Hematopoietic multipotent progenitor cell treated with erythropoietin and hydrocortisone succinate and interleukin-3 and kit ligand, for 6 days (in vitro differentiated cells): ENCODE measurements around the gene ANKRD28.
"Not testable (repeated sequence)": the region's sequence is repeated elsewhere in the genome, so short reads cannot be mapped to it uniquely, and the experiment has no call there.

ENCODE experiments used
- DNase-seq: peaks from one replicate; pipeline ENCODE4 v3.0.0-alpha.2; 2015

The ANKRD28 gene

GRCh38 chr3:15769256-15769915, 28.4 kb downstream of the ANKRD28 start:
- DNase-seq = no peak

- peak; percentile 20 for DNase-seq
These were observed 29.1 kb downstream of the ANKRD28 start for GRCh38 chr3:15768421-15769255.

GRCh38 chr3:15766406-15766805, 31.4 kb downstream of the ANKRD28 start:
- DNase-seq = no peak

GRCh38 chr3:15758295-15758694, 39.5 kb downstream of the ANKRD28 start:
- no peak for DNase-seq

- no peak for DNase-seq
These were observed 40.0 kb downstream of the ANKRD28 start for GRCh38 chr3:15757824-15758223.

GRCh38 chr3:15756505-15756904, 41.3 kb downstream of the ANKRD28 start:
- no peak for DNase-seq

GRCh38 chr3:15755780-15756179, 42.0 kb downstream of the ANKRD28 start:
- no peak for DNase-seq

- DNase-seq = no peak
These were observed 42.6 kb downstream of the ANKRD28 start for GRCh38 chr3:15755181-15755580.

GRCh38 chr3:15754047-15754446, 43.7 kb downstream of the ANKRD28 start:
- no peak for DNase-seq

GRCh38 chr3:15753056-15753710, 44.6 kb downstream of the ANKRD28 start:
- DNase-seq = peak; percentile 69

- no peak for DNase-seq
These were observed 46.9 kb downstream of the ANKRD28 start for GRCh38 chr3:15750879-15751278.

- DNase-seq = no peak
These were observed 47.6 kb downstream of the ANKRD28 start for GRCh38 chr3:15750143-15750542.

- DNase-seq = not testable (repeated sequence)
These were observed 51.9 kb downstream of the ANKRD28 start for GRCh38 chr3:15745896-15746295.

GRCh38 chr3:15744176-15744575, 53.6 kb downstream of the ANKRD28 start:
- DNase-seq = no peak

- DNase-seq = no peak
These were observed 54.2 kb downstream of the ANKRD28 start for GRCh38 chr3:15743587-15744009.

GRCh38 chr3:15742236-15742635, 55.5 kb downstream of the ANKRD28 start:
- not testable (repeated sequence) for DNase-seq

- not testable (repeated sequence) for DNase-seq
These were observed 59.2 kb downstream of the ANKRD28 start for GRCh38 chr3:15738616-15739005.

- no peak for DNase-seq
These were observed 66.8 kb downstream of the ANKRD28 start for GRCh38 chr3:15731024-15731423.

- no peak for DNase-seq
These were observed 69.0 kb downstream of the ANKRD28 start for GRCh38 chr3:15728766-15729165.

GRCh38 chr3:15726881-15727280, 70.9 kb downstream of the ANKRD28 start:
- DNase-seq = no peak

- no peak for DNase-seq
These were observed 71.7 kb downstream of the ANKRD28 start for GRCh38 chr3:15726043-15726442.

- DNase-seq = no peak
These were observed 73.3 kb downstream of the ANKRD28 start for GRCh38 chr3:15724446-15724845.

GRCh38 chr3:15723624-15723884, 74.2 kb downstream of the ANKRD28 start:
- no peak for DNase-seq
